Measurements from ENCODE around the gene KLHL6.

The KLHL6 gene

DNA sequence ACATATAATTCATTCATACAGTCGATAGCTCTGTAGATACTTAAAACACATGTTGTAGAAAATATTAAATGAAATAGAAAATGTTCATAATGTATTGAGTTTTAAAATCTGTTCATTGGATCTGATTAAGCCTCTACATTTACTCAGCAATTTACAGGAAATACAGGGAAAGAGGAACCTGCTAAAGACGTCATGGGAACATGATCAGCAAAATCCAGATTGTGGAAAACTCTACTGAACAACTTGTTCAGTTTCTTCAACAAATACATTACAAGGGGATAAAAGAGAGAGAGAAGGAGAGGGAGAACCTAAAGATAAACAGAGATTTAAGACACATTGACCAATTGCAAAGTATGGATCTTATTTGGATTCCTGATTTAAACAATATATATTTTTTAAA, 46.7 kb downstream of the KLHL6 start:
- H3K4me3 ChIP-seq (ENCODE audit: low read depth, low read length): no peak overlapping the region

DNA sequence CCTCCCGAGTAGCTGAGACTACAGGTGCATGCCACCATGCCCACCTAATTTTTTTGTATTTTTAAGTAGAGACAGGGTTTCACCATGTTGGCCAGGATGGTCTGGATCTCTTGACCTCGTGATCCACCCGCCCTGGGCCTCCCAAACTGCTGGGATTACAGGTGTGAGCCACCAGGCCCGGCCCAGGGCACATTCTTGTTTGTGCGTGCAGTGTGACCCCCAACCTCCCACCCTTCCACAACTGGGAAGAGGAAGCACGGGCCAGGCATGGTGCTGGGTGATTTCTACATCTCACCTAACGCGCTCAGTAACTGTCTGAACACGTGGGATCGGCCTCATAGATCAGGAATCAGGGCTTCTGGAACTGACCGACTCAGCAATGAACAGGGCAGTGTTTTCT, 48.0 kb downstream of the KLHL6 start:
- H3K4me3 ChIP-seq (ENCODE audit: low read depth, low read length): no peak overlapping the region

DNA sequence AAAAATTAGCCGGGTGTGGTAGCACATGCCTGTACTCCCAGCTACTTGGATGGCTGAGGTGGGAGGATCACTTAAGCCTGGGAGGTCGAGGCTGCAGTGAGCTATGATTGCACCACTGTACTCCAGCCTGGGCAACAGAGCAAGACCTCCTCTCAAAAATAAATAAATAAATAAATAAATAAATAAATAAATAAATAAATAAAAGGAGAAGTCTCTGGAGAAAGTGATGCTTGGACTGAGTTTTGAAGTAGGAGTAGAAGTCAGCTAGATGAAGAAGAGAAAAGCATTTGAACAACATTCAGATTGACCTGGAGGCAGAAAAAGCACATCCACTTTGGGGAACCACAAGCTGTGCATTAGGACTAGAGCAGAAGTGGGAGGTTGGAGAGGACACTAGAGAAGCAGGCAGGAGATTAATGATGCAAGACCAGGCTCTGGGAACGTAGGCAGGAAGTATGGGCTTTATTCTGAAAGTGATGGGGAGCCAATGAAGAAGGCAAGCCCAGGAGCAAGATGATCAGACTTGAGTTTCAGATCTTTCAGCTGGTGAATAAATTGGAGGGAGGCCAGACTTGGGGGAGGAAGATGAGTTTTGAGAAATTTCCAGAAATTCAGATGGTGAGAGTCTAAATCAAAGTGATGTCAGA, 48.7 kb downstream of the KLHL6 start:
- H3K4me3 ChIP-seq (ENCODE audit: low read depth, low read length): no peak overlapping the region

DNA sequence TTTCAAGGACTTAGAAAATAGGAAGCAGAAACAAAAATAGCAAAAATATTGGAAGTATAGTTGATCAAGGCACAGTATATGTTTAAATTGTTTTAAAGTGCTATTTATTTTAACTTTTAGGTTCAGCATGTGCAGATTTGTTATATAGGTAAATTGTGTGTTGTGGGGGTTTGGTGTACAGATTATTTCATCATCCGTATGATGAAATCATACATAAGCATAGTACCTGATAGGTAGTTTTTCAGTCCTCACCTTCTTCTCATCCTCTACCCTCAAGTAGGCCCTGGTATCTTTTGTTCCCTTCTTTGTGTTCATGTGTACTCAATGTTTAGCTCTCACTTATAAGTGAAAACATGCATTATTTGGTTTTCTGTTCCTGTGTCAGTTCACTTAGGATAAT, 50.9 kb downstream of the KLHL6 start:
- H3K4me3 ChIP-seq (ENCODE audit: low read depth, low read length): no peak overlapping the region

DNA sequence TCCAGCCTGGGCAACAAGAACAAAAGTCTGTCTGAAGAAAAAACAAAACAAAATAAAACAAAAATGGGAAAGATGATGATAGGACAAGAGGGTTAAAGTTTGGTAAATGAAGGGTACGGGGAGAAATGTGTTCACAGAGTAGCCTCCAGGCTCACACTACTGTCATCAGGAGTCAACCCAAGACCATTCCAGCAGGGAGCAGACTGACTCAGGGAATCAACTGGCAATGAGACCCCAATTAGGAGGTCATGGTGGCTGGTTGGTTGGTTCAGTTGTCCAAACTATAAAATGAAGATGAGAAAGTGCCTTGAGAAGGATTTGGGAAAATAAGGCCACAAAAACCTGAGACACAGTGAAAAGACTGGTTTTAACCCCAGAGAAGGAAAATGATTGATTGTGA, 51.8 kb downstream of the KLHL6 start:
- H3K4me3 ChIP-seq (ENCODE audit: low read depth, low read length): no peak overlapping the region

DNA sequence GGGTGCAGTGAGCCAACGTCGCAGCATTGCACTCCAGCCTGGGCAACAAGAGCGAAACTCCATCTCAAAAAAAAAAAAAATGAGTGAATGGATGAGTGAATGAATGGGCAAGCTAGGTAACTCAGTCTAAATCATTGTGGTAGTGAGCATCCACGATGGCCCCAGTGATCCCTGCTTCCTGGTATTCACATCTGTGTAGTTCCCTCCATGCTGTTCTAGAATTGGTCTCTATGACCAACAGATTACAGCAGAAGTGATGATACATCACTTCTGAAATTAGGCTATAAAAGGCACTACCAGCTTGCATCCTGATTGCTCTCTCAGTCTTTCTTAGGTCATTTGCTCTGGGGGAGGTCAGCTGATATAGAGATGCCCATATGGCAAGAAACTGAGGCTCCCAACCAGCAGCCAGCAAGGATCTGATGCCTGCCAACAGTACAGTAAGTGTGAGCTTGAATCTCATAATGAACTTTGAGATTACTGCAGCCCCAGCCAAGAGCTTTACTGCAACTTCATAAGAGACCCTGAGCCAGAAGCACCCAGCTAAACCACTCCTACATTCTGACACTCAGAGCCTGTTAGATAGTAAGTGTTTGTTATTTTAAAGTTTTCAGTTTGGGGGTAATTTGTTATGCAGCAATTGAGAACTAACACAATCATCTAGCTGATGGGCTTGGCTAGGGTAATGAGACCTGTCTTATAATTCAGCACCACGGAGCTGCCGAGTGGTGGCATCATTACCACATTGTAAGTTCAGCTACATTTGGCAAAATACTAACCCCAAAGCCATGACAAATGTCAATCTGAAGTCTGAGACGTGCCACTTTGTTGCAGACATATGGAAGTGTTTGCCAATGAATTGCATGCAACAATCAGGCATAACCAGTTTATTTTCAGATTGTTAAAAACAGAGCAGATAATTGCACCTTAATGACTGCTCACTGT, 53.0 kb downstream of the KLHL6 start:
- H3K4me3 ChIP-seq (ENCODE audit: low read depth, low read length): no peak overlapping the region

DNA sequence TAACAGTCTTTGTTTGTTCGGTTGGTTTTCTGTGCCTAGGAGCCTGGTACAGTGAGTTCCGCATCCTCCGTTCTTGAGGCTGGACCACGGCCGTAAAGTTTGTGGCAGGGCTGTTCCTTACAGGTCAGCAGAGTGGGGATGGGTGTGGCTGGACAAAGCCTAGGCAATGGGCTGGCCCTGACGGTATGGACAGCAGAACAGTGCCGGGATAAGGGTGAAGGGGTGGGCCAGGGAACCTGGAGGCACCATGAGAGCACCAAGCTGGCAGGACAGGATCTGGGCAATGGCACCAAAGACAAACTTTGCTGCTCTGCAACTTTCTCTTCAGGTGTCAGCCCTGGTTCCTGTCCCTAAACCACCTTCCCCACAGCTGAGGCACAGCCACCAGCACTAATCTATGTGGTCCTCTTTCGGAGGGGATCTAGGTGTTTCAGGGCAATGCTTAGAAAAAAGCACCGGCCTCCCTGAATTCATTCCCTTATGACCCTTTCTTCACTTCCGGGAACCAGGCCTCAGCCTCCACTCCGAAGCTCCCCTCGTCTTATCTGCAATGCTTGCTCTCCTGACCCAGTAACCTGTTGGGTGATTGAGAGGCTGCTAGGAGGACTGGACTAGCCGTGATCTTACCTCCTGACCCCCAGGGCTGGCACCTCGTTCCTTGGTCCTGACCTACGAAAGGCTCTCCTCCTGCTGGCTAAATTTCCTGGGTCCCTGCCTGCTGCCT, 54.4 kb downstream of the KLHL6 start:
- no peak overlapping the region for H3K4me3 ChIP-seq (ENCODE audit: low read depth, low read length)

DNA sequence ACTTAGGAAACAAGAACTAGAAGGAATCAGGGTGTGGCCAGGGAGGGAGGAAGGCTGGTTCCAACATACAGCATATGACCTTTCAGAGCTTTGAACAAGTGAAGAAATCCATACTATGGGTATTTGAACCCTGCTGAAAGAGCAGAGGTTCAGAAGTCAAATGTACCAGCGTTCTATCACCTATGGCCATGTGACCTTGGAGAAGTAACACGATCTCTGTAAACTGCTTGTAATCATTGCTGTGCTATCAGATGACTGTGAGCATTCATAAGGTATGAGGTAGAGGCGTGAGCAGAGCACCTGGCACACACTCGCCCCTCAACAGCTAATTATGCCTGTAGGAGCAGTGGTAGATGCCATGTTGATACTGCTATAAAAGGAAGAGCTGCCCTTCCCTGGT, 55.2 kb downstream of the KLHL6 start:
- no peak overlapping the region for H3K4me3 ChIP-seq (ENCODE audit: low read depth, low read length)

DNA sequence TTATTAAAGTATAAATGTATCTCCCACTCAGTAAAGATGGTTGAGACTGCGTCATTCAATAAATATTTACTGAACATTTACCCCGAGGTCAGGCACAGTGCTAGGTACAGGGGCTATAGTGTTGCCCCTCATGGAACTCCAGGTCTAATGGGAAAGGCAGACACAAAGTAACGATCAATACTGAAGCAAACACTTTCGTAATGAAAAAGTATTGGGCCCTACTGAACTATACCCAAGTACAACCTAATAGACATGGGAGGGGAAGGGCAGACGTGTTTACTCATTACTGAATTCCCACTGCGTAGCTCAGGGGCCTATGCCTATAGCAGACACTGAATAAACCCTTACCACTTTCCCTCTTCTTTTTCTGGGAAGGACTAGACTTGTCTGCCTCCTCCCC, 56.9 kb downstream of the KLHL6 start:
- no peak overlapping the region for H3K4me3 ChIP-seq (ENCODE audit: low read depth, low read length)

DNA sequence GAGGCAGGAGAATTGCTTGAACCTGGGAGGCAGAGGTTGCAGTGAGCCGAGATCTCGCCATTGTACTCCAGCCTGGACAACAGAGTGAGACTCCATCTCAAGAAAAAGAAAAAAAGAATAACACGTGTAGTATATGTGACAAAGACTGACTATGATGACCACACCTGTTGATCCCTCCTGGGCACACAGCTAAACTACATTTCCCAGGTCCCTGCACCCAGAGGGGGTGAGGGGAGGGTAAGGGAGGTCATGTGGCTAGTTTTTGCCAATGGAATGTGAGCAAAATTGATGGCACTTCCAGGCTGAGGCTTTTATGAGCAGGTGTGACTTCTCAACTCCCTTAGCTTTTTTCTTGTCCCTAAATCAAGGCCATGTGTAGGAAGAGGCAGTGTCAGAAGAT, 58.2 kb downstream of the KLHL6 start:
- no peak overlapping the region for H3K4me3 ChIP-seq (ENCODE audit: low read depth, low read length)

DNA sequence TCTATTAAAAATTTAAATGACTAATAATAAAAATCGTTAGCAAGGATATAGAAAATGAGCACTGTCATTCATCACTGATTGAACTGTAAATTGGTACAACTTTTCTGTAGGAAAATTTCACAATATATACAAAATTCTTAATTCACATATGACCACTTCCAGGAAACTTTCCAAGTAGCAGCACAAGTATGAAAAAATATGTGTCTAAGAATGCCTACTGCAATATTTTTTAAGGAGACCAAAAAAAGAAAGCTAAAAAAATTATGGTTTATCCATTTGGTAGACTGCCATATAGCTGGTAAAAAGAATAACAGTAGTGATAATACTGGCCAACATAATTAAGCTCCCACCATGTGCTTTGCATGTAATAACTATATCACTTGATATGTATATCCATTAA, 59.2 kb downstream of the KLHL6 start:
- no peak overlapping the region for H3K4me3 ChIP-seq (ENCODE audit: low read depth, low read length)

DNA sequence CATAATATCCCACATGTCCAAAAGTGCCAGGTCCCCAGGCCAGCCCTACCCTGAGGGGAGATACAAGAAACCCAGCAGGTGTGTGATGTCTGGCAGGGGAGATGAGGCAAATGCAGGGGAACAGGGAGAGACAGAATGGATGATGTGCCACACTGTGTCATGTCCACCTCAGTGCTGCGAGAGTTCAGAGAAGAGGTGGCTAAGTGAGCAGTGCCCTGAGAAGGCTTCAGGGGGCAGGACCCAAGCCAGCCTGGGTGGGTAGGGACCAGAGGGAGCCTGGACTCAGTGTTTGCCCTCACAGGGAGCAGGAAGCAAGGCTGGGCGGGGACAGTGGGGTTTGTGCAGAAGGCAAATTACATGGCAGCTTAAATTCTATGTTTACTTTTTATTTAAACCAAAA, 61.2 kb downstream of the KLHL6 start:
- no peak overlapping the region for H3K4me3 ChIP-seq (ENCODE audit: low read depth, low read length)

DNA sequence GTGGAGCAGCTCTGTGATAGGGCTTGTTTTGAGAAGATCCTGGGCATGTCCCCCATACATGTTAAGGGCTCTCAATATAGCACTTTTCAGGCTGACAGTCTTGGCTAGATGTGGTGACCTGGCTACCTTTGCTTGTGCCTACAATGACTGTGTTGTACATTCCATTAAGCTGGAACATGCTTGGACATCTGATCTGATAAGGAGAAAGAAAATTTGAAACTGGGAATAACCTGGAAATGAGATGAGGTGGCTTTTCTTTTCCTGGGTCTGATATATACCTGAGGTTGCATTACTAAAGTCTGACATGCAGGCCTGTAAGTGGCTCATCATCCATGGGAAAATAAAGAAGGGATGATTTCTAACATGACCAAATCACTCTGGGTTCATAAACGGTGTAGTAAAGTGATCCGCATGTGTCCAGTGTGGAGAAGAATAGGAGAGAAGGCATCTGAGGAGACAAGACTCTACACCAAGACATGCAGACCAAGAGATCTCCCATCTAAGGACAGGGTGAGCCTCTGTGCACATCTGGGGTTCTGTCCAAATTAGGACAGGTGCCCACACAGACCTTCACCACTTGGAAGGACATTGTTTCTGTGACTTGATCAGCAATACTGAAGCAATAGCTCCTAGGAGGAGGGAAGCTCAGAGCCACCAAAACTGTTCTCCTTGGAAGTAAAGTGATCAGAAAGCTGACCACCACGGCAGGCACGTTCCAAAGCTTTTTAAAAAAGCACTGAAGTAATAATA, 62.0 kb downstream of the KLHL6 start:
- no peak overlapping the region for H3K4me3 ChIP-seq (ENCODE audit: low read depth, low read length)

DNA sequence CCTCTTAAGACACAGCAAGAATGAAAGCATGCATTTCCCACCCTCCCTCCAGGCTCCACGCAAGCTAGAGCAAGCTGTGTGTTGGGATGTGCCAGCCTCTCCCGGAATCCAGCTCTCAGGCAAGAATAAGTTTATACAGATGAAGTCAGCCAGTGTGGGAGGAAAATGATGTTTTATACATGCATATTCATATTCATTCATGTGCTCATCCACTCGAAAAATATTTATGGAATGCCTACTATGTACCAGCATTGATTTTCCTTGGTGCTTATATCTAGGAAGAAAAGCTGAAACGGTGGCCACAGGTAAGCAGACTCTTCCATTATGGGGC, 62.7 kb downstream of the KLHL6 start:
- H3K4me3 ChIP-seq (ENCODE audit: low read depth, low read length): no peak overlapping the region

DNA sequence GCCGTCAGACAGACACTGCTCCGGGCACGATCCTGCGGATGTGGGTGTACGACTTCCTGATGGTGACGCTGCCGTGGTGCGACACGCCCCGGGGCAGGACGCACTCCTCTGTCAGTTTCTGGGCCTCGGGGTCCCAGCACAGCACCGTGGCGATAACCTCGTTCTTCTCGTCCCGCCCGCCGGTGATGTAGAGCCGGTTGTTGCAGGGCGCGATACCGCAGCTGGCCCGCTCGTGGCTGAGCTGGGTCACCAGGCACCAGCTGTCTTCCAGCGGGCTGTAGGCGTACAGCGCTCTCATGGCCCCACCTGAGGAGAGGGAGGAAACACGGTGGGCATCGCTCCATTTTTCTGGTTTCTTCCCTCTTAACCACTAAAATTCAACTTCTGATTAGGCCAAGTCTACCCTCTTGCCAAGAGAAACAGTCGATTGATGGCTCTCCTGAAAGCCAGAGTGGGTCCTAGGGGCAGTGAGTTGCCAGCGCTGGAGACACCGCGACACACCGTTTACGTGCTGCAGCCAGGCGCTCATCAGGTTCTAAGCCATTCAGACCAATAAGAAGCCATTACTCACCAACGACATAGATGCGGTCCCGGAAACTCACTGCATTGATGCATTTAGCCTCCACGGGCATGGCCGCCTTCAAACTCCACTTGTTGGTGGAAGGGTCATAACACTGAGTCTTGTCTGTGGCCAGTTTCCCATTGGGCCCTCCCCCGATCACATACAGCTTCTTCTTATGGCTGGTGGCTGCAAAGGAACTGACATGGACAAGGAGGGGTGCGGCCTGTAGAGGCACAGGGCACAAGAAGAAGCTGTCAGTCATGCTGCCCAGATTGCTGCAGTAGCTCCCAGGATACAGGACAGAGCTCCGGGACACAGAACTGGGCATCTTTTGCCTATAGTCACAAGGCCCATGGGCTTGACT, 63.3 kb downstream of the KLHL6 start:
- H3K4me3 ChIP-seq (ENCODE audit: low read depth, low read length): no peak overlapping the region

DNA sequence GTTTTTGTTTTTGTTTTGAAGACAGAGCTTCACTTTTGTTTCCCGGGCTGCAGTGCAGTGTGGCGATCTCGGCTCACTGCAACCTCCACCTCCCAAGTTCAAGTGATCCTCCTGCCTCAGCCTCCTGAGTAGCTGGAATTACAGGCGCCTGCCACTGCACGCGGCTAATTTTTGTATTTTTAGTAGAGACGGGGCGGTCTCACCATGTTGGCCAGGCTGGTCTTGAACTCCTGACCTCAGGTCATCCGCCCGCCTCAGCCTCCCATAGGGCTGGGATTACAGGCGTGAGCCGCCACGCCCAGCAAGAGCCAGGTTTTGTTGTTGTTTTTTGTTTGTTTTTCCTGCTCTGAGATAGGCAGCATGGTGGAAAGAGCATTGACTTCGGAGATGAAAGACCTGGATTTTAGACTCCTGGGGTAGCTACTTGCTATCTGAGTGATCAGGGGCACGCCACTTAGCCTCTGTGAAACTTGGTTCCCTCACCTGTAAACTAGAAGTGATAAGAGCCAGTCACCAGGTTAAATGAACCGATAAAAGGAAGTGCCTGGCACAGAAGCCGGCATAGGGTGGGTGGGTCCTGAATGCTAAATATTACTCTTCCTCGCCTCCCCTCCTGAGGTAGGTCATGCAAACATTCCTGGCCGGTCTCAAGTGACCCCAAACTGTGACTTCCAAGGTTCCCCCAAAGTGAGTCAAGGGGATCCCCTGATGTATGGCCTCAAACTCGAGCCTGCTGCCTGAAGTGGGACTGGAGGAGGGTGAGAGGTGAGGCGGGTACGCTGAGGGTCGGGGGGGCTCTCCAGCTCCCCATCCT, 64.2 kb downstream of the KLHL6 start:
- no peak overlapping the region for H3K4me3 ChIP-seq (ENCODE audit: low read depth, low read length)

DNA sequence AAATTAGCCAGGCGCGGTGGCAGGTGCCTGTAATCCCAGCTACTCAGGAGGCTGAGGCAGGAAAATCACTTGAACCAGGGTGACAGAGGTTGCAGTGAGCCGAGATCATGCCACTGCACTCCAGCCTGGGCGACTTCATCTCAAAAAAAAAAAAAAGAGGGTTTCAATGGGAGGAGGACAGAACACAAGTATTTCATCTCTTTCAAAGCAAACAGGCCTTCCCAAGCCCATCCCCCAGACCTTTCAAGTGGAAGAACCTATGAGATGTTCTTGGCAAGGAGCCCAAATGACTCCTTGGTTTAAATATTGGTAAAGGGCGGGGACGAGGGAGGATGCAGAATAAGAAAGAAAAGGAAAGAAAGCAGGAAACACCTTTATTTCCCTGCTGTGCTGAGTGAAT, 64.9 kb downstream of the KLHL6 start:
- H3K4me3 ChIP-seq (ENCODE audit: low read depth, low read length): no peak overlapping the region

DNA sequence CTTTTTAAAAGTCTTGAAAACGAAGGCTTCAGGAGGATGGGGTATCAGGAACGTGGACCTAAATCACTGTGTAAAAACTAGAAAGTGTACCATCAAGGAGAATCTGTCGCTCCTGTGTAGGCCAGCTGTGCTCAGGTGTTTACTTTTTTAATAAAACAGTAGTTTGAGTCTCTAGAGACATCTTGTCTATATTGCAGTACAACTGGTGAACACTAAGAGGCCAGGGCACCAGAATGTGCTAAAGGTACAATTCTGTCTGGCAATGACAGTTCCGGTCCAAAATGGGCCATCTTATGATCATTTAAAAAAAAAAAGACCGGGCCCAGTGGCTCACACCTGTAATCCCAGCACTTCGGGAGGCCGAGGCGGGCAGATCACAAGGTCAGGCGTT, 65.3 kb downstream of the KLHL6 start:
- H3K4me3 ChIP-seq (ENCODE audit: low read depth, low read length): no peak overlapping the region

DNA sequence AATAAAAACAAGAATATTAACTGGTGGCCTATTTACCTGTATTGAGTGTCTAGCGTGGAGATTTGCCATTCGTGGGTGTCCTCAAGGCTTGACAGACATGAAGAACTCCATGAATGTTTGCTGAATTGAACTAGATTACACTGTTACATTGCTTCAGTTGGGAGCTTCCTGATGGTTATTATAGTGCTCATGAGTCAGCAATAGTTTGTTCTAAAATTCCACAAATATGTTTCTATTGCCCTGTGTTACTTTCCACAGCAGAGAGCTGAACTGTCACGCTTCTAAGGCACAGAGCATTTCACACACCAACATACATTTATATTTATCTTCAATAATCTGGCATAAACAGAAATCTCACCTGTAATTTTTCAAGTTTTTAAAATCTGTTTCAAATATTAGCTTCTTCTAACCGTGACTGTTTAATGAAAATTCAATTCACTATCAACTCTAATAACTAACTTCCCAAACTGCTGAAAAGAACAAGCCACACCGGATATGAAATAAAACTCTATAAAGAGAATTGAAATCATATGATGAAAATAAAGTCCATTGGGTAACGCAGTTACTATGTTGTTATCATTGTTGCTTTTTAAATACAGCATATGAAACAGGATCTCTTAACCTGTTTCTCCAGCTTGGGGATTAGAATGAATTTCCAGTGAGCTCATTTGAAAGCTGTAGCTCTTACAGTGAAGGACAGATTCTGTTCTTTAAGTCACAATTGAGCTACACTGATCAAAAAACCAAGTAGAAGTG, 65.9 kb downstream of the KLHL6 start:
- H3K4me3 ChIP-seq (ENCODE audit: low read depth, low read length): no peak overlapping the region
